H1 (cell line): Measurements from ENCODE around the gene OR9A2. TPM values are rescaled to one million over a fixed set of nuclear protein-coding genes. Genes with fewer than 3 reads are reported as not detected.

Experiments
- CTCF ChIA-PET: fragments of 300-600 bp; sonication (Branson Sonifier 250); formaldehyde crosslinking; loops from one replicate; lab custom pipeline; 2021; ENCODE audit not compliant: partially characterized antibody; lab: Charles Lee
- POLR2A ChIA-PET: fragments of 300-600 bp; sonication (Branson Sonifier 250); formaldehyde crosslinking; loops from one replicate; lab custom pipeline; 2021; ENCODE audit warnings: inconsistent platforms; ENCODE audit not compliant: partially characterized antibody; lab: Charles Lee
- DNase-seq, 2 experiments: peaks; one replicate each; pipeline versions ENCODE4 v3.0.0 to v3.0.0-alpha.2; 2010 to 2022; ENCODE audit warnings: low spot score in 2 of 2, low read depth in 1 of 2, mixed read lengths in 1 of 2
- FAIRE-seq: peaks from 2 replicates; lab custom pipeline; 2011; peaks lifted over from hg19 to GRCh38; lab: Jason Lieb, UNC
- H2AFZ ChIP-seq: 2 replicates; pipeline ENCODE4 v1.8.1; 2012; ENCODE audit warnings: low read length, inconsistent platforms
- H2AK5ac ChIP-seq: 2 replicates; pipeline ENCODE4 v1.6.1; 2013; ENCODE audit warnings: low read depth, low read length
- H2BK120ac ChIP-seq: replicated peaks from 2 replicates; pipeline ENCODE3; 2013; ENCODE audit warnings: low read depth, low read length, inconsistent platforms
- H2BK12ac ChIP-seq: 2 replicates; pipeline ENCODE4 v1.6.1; 2013; ENCODE audit warnings: low read depth, low read length
- H2BK15ac ChIP-seq: 2 replicates; pipeline ENCODE4 v1.6.1; 2013; ENCODE audit warnings: low read length
- H2BK20ac ChIP-seq: 2 replicates; pipeline ENCODE4 v1.6.1; 2013; ENCODE audit warnings: low read length
- H2BK5ac ChIP-seq: 2 replicates; pipeline ENCODE4 v1.6.1; 2013; ENCODE audit warnings: low read depth, low read length
- H3K14ac ChIP-seq: 2 replicates; pipeline ENCODE4 v1.6.1; 2013; ENCODE audit warnings: inconsistent platforms; ENCODE audit not compliant: insufficient read length
- H3K18ac ChIP-seq: 2 replicates; pipeline ENCODE4 v1.6.1; 2013; ENCODE audit warnings: low read length; ENCODE audit errors: extremely low read depth
- H3K23ac ChIP-seq: 2 replicates; pipeline ENCODE4 v1.6.1; 2013; ENCODE audit warnings: inconsistent platforms; ENCODE audit not compliant: insufficient read length
- H3K23me2 ChIP-seq: 2 replicates; pipeline ENCODE4 v1.6.1; 2013; ENCODE audit warnings: low read depth, low read length
- H3K27ac ChIP-seq: 2 replicates; pipeline ENCODE4 v1.6.1; 2011; ENCODE audit warnings: low read depth, low read length, inconsistent platforms
- H3K27me3 ChIP-seq, 4 experiments: replicated peaks in 1 of 4; 1 replicate in 1 of 4; 2 replicates in 3 of 4; pipeline versions ENCODE4 v1.6.1 to v1.8.1; 2011 to 2013; ENCODE audit warnings: low read length in 3 of 4, mild to moderate bottlenecking in 3 of 4, inconsistent platforms in 2 of 4, mixed read lengths in 2 of 4, moderate library complexity in 1 of 4; ENCODE audit not compliant: control insufficient read depth in 3 of 4, insufficient read depth in 3 of 4; ENCODE audit errors: extremely low read depth in 1 of 4
- H3K36me3 ChIP-seq, 4 experiments: 2 replicates each; pipeline versions ENCODE4 v1.6.1 to v1.8.1; 2011 to 2013; ENCODE audit warnings: mild to moderate bottlenecking in 4 of 4, low read length in 3 of 4, moderate library complexity in 2 of 4, control low read depth in 1 of 4, inconsistent platforms in 1 of 4; ENCODE audit not compliant: insufficient read depth in 4 of 4, control insufficient read depth in 2 of 4
- H3K4ac ChIP-seq: replicated peaks from 2 replicates; pipeline ENCODE3; 2013; ENCODE audit warnings: low read length, low read depth, mixed read lengths, inconsistent platforms; ENCODE audit not compliant: insufficient read length
- H3K4me1 ChIP-seq, 4 experiments: replicated peaks in 1 of 4; 1 replicate in 1 of 4; 2 replicates in 3 of 4; pipeline versions ENCODE4 v1.6.1 to v1.8.1; 2011 to 2013; ENCODE audit warnings: low read length in 3 of 4, inconsistent platforms in 2 of 4, mixed read lengths in 1 of 4; ENCODE audit not compliant: insufficient read depth in 4 of 4, control insufficient read depth in 3 of 4
- H3K4me2 ChIP-seq, 2 experiments: 2 replicates each; pipeline versions ENCODE4 v1.6.1 to v1.8.1; 2011 to 2013; ENCODE audit warnings: low read depth in 2 of 2, low read length in 2 of 2, control low read depth in 1 of 2, inconsistent platforms in 1 of 2, mild to moderate bottlenecking in 1 of 2; ENCODE audit not compliant: insufficient read depth in 1 of 2
- H3K4me3 ChIP-seq, 4 experiments: fragments of 200-600, 300-600 bp in 1 of 4; sonication (generic), shearing (Covaris generic), sonication (Bioruptor Twin) in 1 of 4; 2 replicates each; pipeline versions ENCODE4 v1.5.1 to v1.8.1; 2011 to 2016; ENCODE audit warnings: low read length in 4 of 4, low read depth in 3 of 4, control low read depth in 2 of 4, inconsistent platforms in 2 of 4, mild to moderate bottlenecking in 2 of 4, mixed read lengths in 1 of 4, moderate library complexity in 1 of 4; ENCODE audit not compliant: insufficient read depth in 2 of 4; ENCODE audit errors: extremely low read depth in 1 of 4
- H3K56ac ChIP-seq: replicated peaks from 2 replicates; pipeline ENCODE3; 2013; ENCODE audit warnings: low read depth, mild to moderate bottlenecking, mixed read lengths, low read length, inconsistent platforms; ENCODE audit not compliant: insufficient read length
- H3K79me1 ChIP-seq: 2 replicates; pipeline ENCODE4 v1.6.1; 2013; ENCODE audit warnings: low read depth, low read length, control low read depth
- H3K79me2 ChIP-seq, 2 experiments: 2 replicates each; pipeline versions ENCODE4 v1.6.1 to v1.8.1; 2012 to 2013; ENCODE audit warnings: low read length in 2 of 2, mild to moderate bottlenecking in 2 of 2, inconsistent platforms in 1 of 2; ENCODE audit not compliant: insufficient read depth in 2 of 2, control insufficient read depth in 1 of 2
- H3K9ac ChIP-seq, 4 experiments: replicated peaks in 1 of 4; 1 replicate in 1 of 4; 2 replicates in 3 of 4; pipeline versions ENCODE4 v1.6.1 to v1.8.1; 2011 to 2013; ENCODE audit warnings: low read depth in 3 of 4, low read length in 3 of 4, control low read depth in 2 of 4, mild to moderate bottlenecking in 2 of 4, moderate library complexity in 2 of 4, inconsistent platforms in 1 of 4; ENCODE audit errors: extremely low read depth in 1 of 4
- H3K9me3 ChIP-seq, 2 experiments: 2 replicates each; pipeline versions ENCODE4 v1.6.1 to v1.8.1; 2012 to 2013; ENCODE audit warnings: mild to moderate bottlenecking in 2 of 2, moderate library complexity in 2 of 2, control low read depth in 1 of 2, inconsistent platforms in 1 of 2, low read depth in 1 of 2, low read length in 1 of 2, mixed read lengths in 1 of 2; ENCODE audit not compliant: insufficient read depth in 2 of 2
- H4K20me1 ChIP-seq, 2 experiments: replicated peaks in 1 of 2; 2 replicates each; pipeline versions ENCODE3 to v1.8.1; 2011 to 2013; ENCODE audit warnings: inconsistent platforms in 2 of 2, low read length in 2 of 2, mild to moderate bottlenecking in 1 of 2; ENCODE audit not compliant: insufficient read depth in 2 of 2, control insufficient read depth in 1 of 2
- H4K5ac ChIP-seq: 2 replicates; pipeline ENCODE4 v1.6.1; 2013; ENCODE audit warnings: low read length, low read depth, mixed read lengths, inconsistent platforms; ENCODE audit not compliant: insufficient read length
- H4K8ac ChIP-seq: 2 replicates; pipeline ENCODE4 v1.8.0; 2013; ENCODE audit warnings: mild to moderate bottlenecking, moderate library complexity, low read length, inconsistent platforms; ENCODE audit not compliant: insufficient read depth; ENCODE audit errors: extremely low read depth
- H4K91ac ChIP-seq: replicated peaks from 2 replicates; pipeline ENCODE3; 2013; ENCODE audit warnings: low read length, mixed read lengths, inconsistent platforms; ENCODE audit not compliant: insufficient read length
- CBX5 ChIP-seq: fragments of 300-800, 300-1000 bp; sonication (generic); IDR thresholded peaks from 2 replicates; pipeline ENCODE4 v1.7.1; 2016; ENCODE audit warnings: antibody characterized with exemption, low read length, low read depth
- CTCF ChIP-seq, 3 experiments: IDR thresholded peaks; 1 replicate in 2 of 3; 2 replicates in 1 of 3; pipeline versions ENCODE4 v1.5.1 to v1.6.1; 2011; ENCODE audit warnings: low read length in 3 of 3, mild to moderate bottlenecking in 3 of 3, inconsistent platforms in 2 of 3, low read depth in 1 of 3, moderate library complexity in 1 of 3; ENCODE audit not compliant: insufficient read depth in 1 of 3; ENCODE audit errors: control extremely low read depth in 1 of 3
- MAFK ChIP-seq: IDR thresholded peaks from 2 replicates; pipeline ENCODE4 v1.6.1; 2012; ENCODE audit warnings: low read depth, mild to moderate bottlenecking, improper control_type of control experiment, low read length
- RNF2 ChIP-seq: fragments of 200-900, 300-1000 bp; sonication (generic); IDR thresholded peaks from 2 replicates; pipeline ENCODE4 v1.7.1; 2016; ENCODE audit warnings: borderline replicate concordance, low read depth, mild to moderate bottlenecking, antibody characterized with exemption, low read length; ENCODE audit not compliant: poor library complexity, severe bottlenecking; ENCODE audit errors: missing control alignments
- SIRT6 ChIP-seq: IDR thresholded peaks from one replicate; pipeline ENCODE4 v1.7.1; 2012; ENCODE audit warnings: low read length, inconsistent platforms
- WGBS, 2 experiments: shearing (Covaris generic) in 1 of 2; methylation state at CpG; one replicate each; pipeline versions ENCODE4 v1.1.6 to v1.1.7; 2013 to 2015; ENCODE audit warnings: low lambda C conversion rate in 2 of 2, mixed read lengths in 2 of 2, inconsistent platforms in 1 of 2, low coverage in 1 of 2, missing lambda C conversion rate in 1 of 2; ENCODE audit not compliant: insufficient replicate concordance in 2 of 2, insufficient coverage in 1 of 2, insufficient read length in 1 of 2; ENCODE audit errors: extremely low coverage in 1 of 2, missing lambda C conversion rate in 1 of 2; 5-methylcytosine and 5-hydroxymethylcytosine counted together
- polyA plus RNA-seq, 7 experiments: library from polyadenylated mRNA; depleted of rRNA in 3 of 7; stranded (reverse) in 5 of 7; unstranded in 2 of 7; fragments of >200 nt in 5 of 7; fragments of 200-250 nt in 2 of 7; gene quantifications; 1 replicate in 5 of 7; 2 replicates in 1 of 7; 4 replicates in 1 of 7; pipeline versions ENCODE4 v1.2.1 to v1.2.3, GENCODE V29; 2011 to 2013; ENCODE audit warnings: missing spikeins in 2 of 7, mixed read lengths in 2 of 7
- total RNA-seq: library from RNA; stranded (reverse); fragmentation: NEBNext Ultra II Directional; extraction: Animal tissue kit (Norgen Biotek cat#: 25700); gene quantifications from 2 replicates; pipeline ENCODE4 v1.2.1, GENCODE V29; 2021

The OR9A2 gene
- total and polyA plus RNA-seq, 2 of the 8 experiments (the other 6 are each of a cell fraction or from before 2014, with no cell fraction given) = not detected

GRCh38 chr7:143050931-143051330 lies 24.0 kb upstream of the OR9A2 start:
- Histone ChIP-seq H4K8ac (no peak overlapping the region), H3K23ac (no peak overlapping the region), H2BK20ac (no peak overlapping the region), H3K9ac (no peak overlapping the region), H3K79me2 (no peaks in the 10 kb centered on the region), H4K5ac (no peak overlapping the region), H3K4me1 (no peaks in the 10 kb centered on the region), H3K56ac (no peak overlapping the region), H3K36me3 (no peaks in the 10 kb centered on the region), H2AFZ (no peak overlapping the region), H4K20me1 (no peaks in the 10 kb centered on the region), H2BK120ac (no peak overlapping the region), H3K18ac (no peak overlapping the region), H2AK5ac (no peak overlapping the region), H3K23me2 (no peaks in the 10 kb centered on the region), H2BK12ac (no peak overlapping the region), H4K91ac (no peak overlapping the region), H3K14ac (no peak overlapping the region), H3K4me2 (no peak overlapping the region), H3K27ac (no peak overlapping the region), H2BK15ac (no peak overlapping the region), H3K27me3 (no peaks in the 10 kb centered on the region), H3K79me1 (no peaks in the 10 kb centered on the region), H3K4me3 (no peak overlapping the region), H2BK5ac (no peak overlapping the region), H3K4ac (no peak overlapping the region), H3K9me3 (no peaks in the 10 kb centered on the region)
- 81% methylated on average over 9 of the region's 9 CpGs; no CpG with 5 or more reads in 1 of the 2 experiments for WGBS, 2 experiments
- no peak for DNase-seq
- no peak for FAIRE-seq
- ChIA-PET POLR2A (no interaction called here), CTCF (interaction anchor here (0.6 to 3.0 kb wide), 3 partner anchors 10 to 164 kb away, joined by 3 to 13 read pairs (median 6); no protein-coding TSS in a partner anchor)
- no peak for TF ChIP-seq RNF2
- TF ChIP-seq SIRT6 = no peak
- TF ChIP-seq MAFK = no peak
- no peak for TF ChIP-seq CTCF (IDR thresholded peaks at IDR 0.05; ENCODE audit: control extremely low read depth in 1 of 3, insufficient read depth in 1 of 3, low read depth in 1 of 3, low read length in 3 of 3)
- TF ChIP-seq CBX5 = no peak
